IMR-90 (cell line): ENCODE results near the gene SLF2. TPM values are rescaled to one million over a fixed set of nuclear protein-coding genes. Genes with fewer than 3 reads are reported as not detected.
A peak's percentile ranks its signal among the peaks of the same experiment; 100 is the strongest.

Experiments
- ATAC-seq: fragments of 200-7000 bp; cut with Tn5 transposase; 2 replicates; pipeline ENCODE4 v1.9.1; 2020; ENCODE audit warnings: low read depth, mild to moderate bottlenecking, moderate library complexity
- BruUV-seq: library from RNA; stranded (reverse); fragments of 400-500 nt; replicated peaks from 2 replicates; lab custom pipeline; 2021; lab: Mats Ljungman, UMichigan
- CTCF ChIA-PET: fragments of 300-600 bp; formaldehyde crosslinking; extraction: SDS; loops from one replicate; lab custom pipeline; 2021; ENCODE audit warnings: antibody characterized with exemption; lab: Yijun Ruan, JAX
- POLR2A ChIA-PET: fragments of 300-600 bp; sonication (Branson Sonifier 250); formaldehyde crosslinking; loops from one replicate; lab custom pipeline; 2022; ENCODE audit warnings: antibody characterized with exemption; ENCODE audit not compliant: unreplicated experiment; lab: Charles Lee
- DNase-seq: peaks from one replicate; pipeline ENCODE4 v3.0.0; 2013
- H2AFZ ChIP-seq: replicated peaks from 2 replicates; pipeline ENCODE3; 2013; ENCODE audit warnings: low read length, mild to moderate bottlenecking; ENCODE audit not compliant: poor library complexity
- H2AK5ac ChIP-seq: 2 replicates; pipeline ENCODE4 v1.6.1; 2013; ENCODE audit warnings: low read depth, low read length, inconsistent platforms
- H2AK9ac ChIP-seq: replicated peaks from 2 replicates; pipeline ENCODE3; 2013; ENCODE audit warnings: mild to moderate bottlenecking, low read depth, low read length, moderate library complexity; ENCODE audit not compliant: poor library complexity
- H2BK120ac ChIP-seq: 2 replicates; pipeline ENCODE4 v1.6.1; 2013; ENCODE audit warnings: low read depth, low read length, inconsistent platforms
- H2BK15ac ChIP-seq: 3 replicates; pipeline ENCODE4 v1.6.1; 2013; ENCODE audit warnings: low read depth, low read length, inconsistent platforms
- H2BK20ac ChIP-seq: 2 replicates; pipeline ENCODE4 v1.6.1; 2013; ENCODE audit warnings: low read depth, mild to moderate bottlenecking, inconsistent platforms, low read length, moderate library complexity
- H2BK5ac ChIP-seq: 2 replicates; pipeline ENCODE4 v1.6.1; 2013; ENCODE audit warnings: mild to moderate bottlenecking, low read depth, low read length, inconsistent platforms; ENCODE audit not compliant: poor library complexity, severe bottlenecking
- H3K14ac ChIP-seq: replicated peaks from 2 replicates; pipeline ENCODE4 v1.6.1; 2013; ENCODE audit warnings: low read depth, low read length, inconsistent platforms
- H3K18ac ChIP-seq: 2 replicates; pipeline ENCODE4 v1.6.1; 2013; ENCODE audit warnings: low read depth, low read length, control low read depth
- H3K23ac ChIP-seq: 2 replicates; pipeline ENCODE4 v1.6.1; 2013; ENCODE audit warnings: low read depth, low read length, inconsistent platforms
- H3K27ac ChIP-seq: 2 replicates; pipeline ENCODE4 v1.5.1; 2013; ENCODE audit warnings: mild to moderate bottlenecking, control low read depth, low read length; ENCODE audit not compliant: insufficient read depth
- H3K27me3 ChIP-seq: 2 replicates; pipeline ENCODE4 v1.6.1; 2013; ENCODE audit warnings: low read length; ENCODE audit not compliant: control insufficient read depth, insufficient read depth
- H3K36me3 ChIP-seq: 2 replicates; pipeline ENCODE4 v1.6.1; 2013; ENCODE audit warnings: low read length, mixed read lengths; ENCODE audit not compliant: control insufficient read depth, insufficient read depth
- H3K4ac ChIP-seq: 2 replicates; pipeline ENCODE4 v1.6.1; 2013; ENCODE audit warnings: low read depth, low read length, inconsistent platforms
- H3K4me1 ChIP-seq: 2 replicates; pipeline ENCODE4 v1.6.1; 2013; ENCODE audit warnings: low read length, mixed read lengths; ENCODE audit not compliant: control insufficient read depth, insufficient read depth
- H3K4me2 ChIP-seq: 2 replicates; pipeline ENCODE4 v1.6.1; 2013; ENCODE audit warnings: low read depth, mild to moderate bottlenecking, control low read depth, low read length, moderate library complexity
- H3K4me3 ChIP-seq: 2 replicates; pipeline ENCODE4 v1.5.1; 2013; ENCODE audit warnings: low read depth, mild to moderate bottlenecking, control low read depth, low read length, moderate library complexity; ENCODE audit not compliant: insufficient read depth
- H3K56ac ChIP-seq: 2 replicates; pipeline ENCODE4 v1.6.1; 2013; ENCODE audit warnings: low read length, inconsistent platforms; ENCODE audit not compliant: insufficient read depth; ENCODE audit errors: extremely low read depth
- H3K79me1 ChIP-seq, 2 experiments: 2 replicates each; pipeline ENCODE4 v1.6.1; 2013; ENCODE audit warnings: low read length in 2 of 2, inconsistent platforms in 1 of 2, low read depth in 1 of 2
- H3K9ac ChIP-seq: 2 replicates; pipeline ENCODE4 v1.6.1; 2013; ENCODE audit warnings: low read depth, low read length, control low read depth
- H3K9me1 ChIP-seq: 2 replicates; pipeline ENCODE4 v1.6.1; 2013; ENCODE audit warnings: low read length, inconsistent platforms; ENCODE audit not compliant: insufficient read depth
- H3K9me3 ChIP-seq: 2 replicates; pipeline ENCODE4 v1.6.1; 2013; ENCODE audit warnings: low read length; ENCODE audit not compliant: control insufficient read depth, insufficient read depth
- H4K20me1 ChIP-seq: 2 replicates; pipeline ENCODE4 v1.6.1; 2013; ENCODE audit warnings: low read length, inconsistent platforms; ENCODE audit not compliant: insufficient read depth
- H4K5ac ChIP-seq: 2 replicates; pipeline ENCODE4 v1.6.1; 2013; ENCODE audit warnings: mild to moderate bottlenecking, low read depth, low read length, control low read depth
- H4K8ac ChIP-seq, 2 experiments: 2 replicates each; pipeline ENCODE4 v1.6.1; 2013; ENCODE audit warnings: low read depth in 2 of 2, low read length in 2 of 2, control low read depth in 1 of 2, inconsistent platforms in 1 of 2
- H4K91ac ChIP-seq: 2 replicates; pipeline ENCODE4 v1.6.1; 2013; ENCODE audit warnings: low read depth, low read length, inconsistent platforms; ENCODE audit not compliant: insufficient read depth
- BHLHE40 ChIP-seq: fragments of 150-350 bp; IDR thresholded peaks from 2 replicates; pipeline ENCODE4 v1.6.1; 2016; ENCODE audit warnings: mild to moderate bottlenecking, low read depth, low read length
- CEBPB ChIP-seq: IDR thresholded peaks from 2 replicates; pipeline ENCODE4 v1.6.1; 2012; ENCODE audit warnings: low read depth, low read length, improper control_type of control experiment
- CHD1 ChIP-seq: IDR thresholded peaks from 2 replicates; pipeline ENCODE4 v1.6.1; 2012; ENCODE audit warnings: low read depth, low read length, improper control_type of control experiment
- CTCF ChIP-seq: conservative IDR thresholded peaks from 2 replicates; pipeline ENCODE4 v1.5.1; 2012; ENCODE audit warnings: mild to moderate bottlenecking, low read depth, low read length, improper control_type of control experiment
- ELK1 ChIP-seq: fragments of 150-350 bp; IDR thresholded peaks from 2 replicates; pipeline ENCODE4 v1.6.1; 2016; ENCODE audit warnings: low read depth, mild to moderate bottlenecking, low read length, moderate library complexity, borderline replicate concordance
- FOS ChIP-seq: fragments of 150-350 bp; IDR thresholded peaks from 2 replicates; pipeline ENCODE4 v1.6.1; 2016; ENCODE audit warnings: low read depth, low read length
- MAZ ChIP-seq: IDR thresholded peaks from 2 replicates; pipeline ENCODE4 v1.6.1; 2012; ENCODE audit warnings: low read depth, mild to moderate bottlenecking, low read length, improper control_type of control experiment, moderate library complexity, borderline replicate concordance
- NFE2L2 ChIP-seq: fragments of 150-350 bp; IDR thresholded peaks from 2 replicates; pipeline ENCODE4 v1.6.1; 2016; ENCODE audit warnings: low read depth, mild to moderate bottlenecking, low read length
- POLR2A ChIP-seq: IDR thresholded peaks from 2 replicates; pipeline ENCODE4 v1.6.1; 2012; ENCODE audit warnings: mild to moderate bottlenecking, low read depth, low read length
- RAD21 ChIP-seq: IDR thresholded peaks from 2 replicates; pipeline ENCODE4 v1.6.1; 2012; ENCODE audit warnings: low read length, improper control_type of control experiment
- RCOR1 ChIP-seq: IDR thresholded peaks from 2 replicates; pipeline ENCODE4 v1.6.1; 2012; ENCODE audit warnings: mild to moderate bottlenecking, low read length, improper control_type of control experiment; ENCODE audit not compliant: insufficient replicate concordance
- RFX5 ChIP-seq: IDR thresholded peaks from 2 replicates; pipeline ENCODE4 v1.8.0; 2012; ENCODE audit warnings: low read depth, mild to moderate bottlenecking, low read length, moderate library complexity
- WGBS, 2 experiments: methylation state at CpG; one replicate each; pipeline versions ENCODE4 v1.1.5 to v1.1.7; 2013; ENCODE audit warnings: missing lambda C conversion rate in 2 of 2; ENCODE audit not compliant: insufficient read length in 1 of 2; ENCODE audit errors: extremely low coverage in 2 of 2; 5-methylcytosine and 5-hydroxymethylcytosine counted together
- dilution Hi-C: fragments of 300-500 bp; cut with HindIII; formaldehyde crosslinking; loops from one replicate; pipeline ENCODE4 v1.14.3; 2018; ENCODE audit warnings: low sequenced_read_pairs; ENCODE audit not compliant: unreplicated experiment
- in situ Hi-C: fragments of 300-500 bp; cut with MboI; formaldehyde crosslinking; loops from 3 replicates; pipeline ENCODE4 v1.14.3; 2019; ENCODE audit warnings: low sequenced_read_pairs, inconsistent platforms, mixed read lengths
- intact Hi-C: fragments of 100-400 bp; cut with micrococcal nuclease; formaldehyde crosslinking; loops from 2 replicates; pipeline ENCODE4 v1.10.0; 2022
- polyA plus RNA-seq, 3 experiments: library from polyadenylated mRNA; depleted of rRNA; stranded (reverse); fragments of >200 nt; gene quantifications; 2 replicates each; pipeline ENCODE4 v1.2.3, GENCODE V29; 2012; ENCODE audit warnings: low replicate concordance in 1 of 3
- total RNA-seq: library from RNA; depleted of rRNA; stranded (reverse); fragments of >200 nt; gene quantifications from 2 replicates; pipeline ENCODE4 v1.2.3, GENCODE V29; 2012

The SLF2 gene
- total and polyA plus RNA-seq, 2 of the 4 experiments (the other 2 are of a cell fraction), result 8.5 to 21.7 TPM

GRCh38 chr10:100872034-100872791, 40.5 kb upstream of the SLF2 start (continued):
- no peak for TF ChIP-seq RFX5
- no peak for TF ChIP-seq NFE2L2

- Histone ChIP-seq H3K4me1 (peaks cover 12% of the 10 kb centered on the region), H3K9me3 (no peaks in the 10 kb centered on the region), H3K9me1 (peaks cover 10% of the 10 kb centered on the region), H3K79me1 (no peaks in the 10 kb centered on the region), H3K14ac (no peak overlapping the region), H4K91ac (peak overlapping the region; percentile 62), H2BK15ac (peak overlapping the region; percentile 76; the same call in 1 of the 3 replicates), H4K20me1 (no peaks in the 10 kb centered on the region), H2BK20ac (peak overlapping the region; percentile 73), H3K23ac (no peak overlapping the region), H2BK120ac (peak overlapping the region; percentile 77), H3K4ac (peak overlapping the region; percentile 59), H3K9ac (no peak overlapping the region), H2AK5ac (peak overlapping the region; percentile 78), H3K36me3 (no peaks in the 10 kb centered on the region), H3K27me3 (peaks cover 9% of the 10 kb centered on the region; the same call in 1 of the 2 replicates), H3K18ac (no peak overlapping the region), H4K5ac (no peak overlapping the region), H3K27ac (no peak overlapping the region), H2AFZ (peak overlapping the region; percentile 39), H3K56ac (no peak overlapping the region), H4K8ac (peak overlapping the region in 1 of 2 experiments; percentile 56; a peak in 1 of 4 replicates), H2BK5ac (no peak overlapping the region), H3K4me3 (no peak overlapping the region), H3K4me2 (no peak overlapping the region), H2AK9ac (no peak overlapping the region)
- dilution Hi-C loops, result no loop called here
- intact Hi-C loops, result loop anchor here (10.0 kb wide), 1 partner anchor 128 kb away; the partner anchor contains the start of gene PAX2
- 40% methylated on average over 1 of the region's 7 CpGs; no CpG with 5 or more reads in 1 of the 2 experiments for WGBS, 2 experiments
- POLR2A ChIA-PET, result no interaction called here
- in situ Hi-C loops, result no loop called here
- DNase-seq (no peak), ATAC-seq (no peak)
- no TSS peak for BruUV-seq
- CTCF ChIA-PET, result interaction anchor here (1.0 to 1.4 kb wide), 2 partner anchors 8 to 309 kb away, joined by 3 to 7 read pairs; no protein-coding TSS in a partner anchor
- TF ChIP-seq FOS (no peak), RFX5 (no peak), CEBPB (no peak), POLR2A (no peak), MAZ (no peak), RCOR1 (no peak), CHD1 (no peak), CTCF (no peak), BHLHE40 (no peak), ELK1 (no peak), NFE2L2 (no peak), RAD21 (no peak)
These were observed 39.5 kb upstream of the SLF2 start for GRCh38 chr10:100873146-100873826.
